ENCODE measurements around the gene EDRF1. TPM values are rescaled to one million over a fixed set of nuclear protein-coding genes. Genes with fewer than 3 reads are reported as not detected.

Gene EDRF1
- total and polyA plus RNA-seq, 2 donors (not counting 1 experiment from before 2014, with no cell fraction given): 26.1 to 63.0 TPM

GRCh38 chr10:125708971-125709503, 10.5 kb upstream of the EDRF1 start:
- Histone ChIP-seq H3K36me3 (replicated peaks in 1 of 2; ENCODE audit: control extremely low read depth in 1 of 2, control insufficient read depth in 1 of 2, extremely low read depth in 1 of 2, insufficient read depth in 2 of 2, low read length in 1 of 2) (no peaks in the 10 kb centered on the region), H4K20me1 (ENCODE audit: control insufficient read depth, insufficient read depth, low read length, poor library complexity, severe bottlenecking) (no peaks in the 10 kb centered on the region), H3K9ac (ENCODE audit: low read length) (no peak overlapping the region), H3K4me3 (ENCODE audit: control extremely low read depth in 1 of 5, extremely low read depth in 1 of 5, insufficient read depth in 1 of 5, low read depth in 2 of 5, low read length in 4 of 5) (no peak overlapping the region), H3K4me2 (replicated peaks; ENCODE audit: low read depth, low read length, poor library complexity, severe bottlenecking) (no peak overlapping the region), H2AFZ (ENCODE audit: insufficient read depth, low read depth, low read length, poor library complexity, severe bottlenecking) (no peak overlapping the region), H3K27ac (ENCODE audit: low read length in 2 of 2) (no peak overlapping the region), H3K9me3 (ENCODE audit: control extremely low read depth in 1 of 3, control insufficient read depth in 2 of 3, insufficient read depth in 1 of 3, low read length in 2 of 3) (peaks cover 7 to 26% (median 21%) of the 10 kb centered on the region in 3 donors), H3K79me2 (ENCODE audit: control insufficient read depth, insufficient read depth, low read length) (no peaks in the 10 kb centered on the region), H3K4me1 (ENCODE audit: control insufficient read depth in 2 of 2, insufficient read depth in 2 of 2, low read length in 2 of 2) (no peaks in the 10 kb centered on the region), H3K27me3 (replicated peaks in 1 of 4; ENCODE audit: control extremely low read depth in 1 of 4, control insufficient read depth in 3 of 4, insufficient read depth in 4 of 4, low read length in 3 of 4) (peaks cover 0 to 3% (median 0%) of the 10 kb centered on the region in 4 experiments)
- TF ChIP-seq CTCF (IDR thresholded peaks at IDR 0.05) (no peak), EZH2 (IDR thresholded peaks at IDR 0.05; ENCODE audit: borderline replicate concordance, insufficient read depth, low read depth, low read length, poor library complexity, severe bottlenecking) (no peak)
- ATAC-seq (ENCODE audit: low read depth) (no peak), DNase-seq (no peak)
- CTCF ChIA-PET: no interaction called here
- H3K4me1 Mint-ChIP-seq: no peaks in the 10 kb centered on the region
- 82% methylated on average over 3 of the region's 5 CpGs for WGBS (ENCODE audit: insufficient coverage)
- peaks cover 10% of the 10 kb centered on the region for H3K27me3 Mint-ChIP-seq
- H3K4me3 Mint-ChIP-seq: no peak overlapping the region
- intact Hi-C loops (cut with micrococcal nuclease): no loop called here
- peaks cover 9% of the 10 kb centered on the region for H3K9me3 Mint-ChIP-seq (ENCODE audit: insufficient read depth)
- POLR2A ChIA-PET: no interaction called here
- no peak overlapping the region for H3K27ac Mint-ChIP-seq

DNA sequence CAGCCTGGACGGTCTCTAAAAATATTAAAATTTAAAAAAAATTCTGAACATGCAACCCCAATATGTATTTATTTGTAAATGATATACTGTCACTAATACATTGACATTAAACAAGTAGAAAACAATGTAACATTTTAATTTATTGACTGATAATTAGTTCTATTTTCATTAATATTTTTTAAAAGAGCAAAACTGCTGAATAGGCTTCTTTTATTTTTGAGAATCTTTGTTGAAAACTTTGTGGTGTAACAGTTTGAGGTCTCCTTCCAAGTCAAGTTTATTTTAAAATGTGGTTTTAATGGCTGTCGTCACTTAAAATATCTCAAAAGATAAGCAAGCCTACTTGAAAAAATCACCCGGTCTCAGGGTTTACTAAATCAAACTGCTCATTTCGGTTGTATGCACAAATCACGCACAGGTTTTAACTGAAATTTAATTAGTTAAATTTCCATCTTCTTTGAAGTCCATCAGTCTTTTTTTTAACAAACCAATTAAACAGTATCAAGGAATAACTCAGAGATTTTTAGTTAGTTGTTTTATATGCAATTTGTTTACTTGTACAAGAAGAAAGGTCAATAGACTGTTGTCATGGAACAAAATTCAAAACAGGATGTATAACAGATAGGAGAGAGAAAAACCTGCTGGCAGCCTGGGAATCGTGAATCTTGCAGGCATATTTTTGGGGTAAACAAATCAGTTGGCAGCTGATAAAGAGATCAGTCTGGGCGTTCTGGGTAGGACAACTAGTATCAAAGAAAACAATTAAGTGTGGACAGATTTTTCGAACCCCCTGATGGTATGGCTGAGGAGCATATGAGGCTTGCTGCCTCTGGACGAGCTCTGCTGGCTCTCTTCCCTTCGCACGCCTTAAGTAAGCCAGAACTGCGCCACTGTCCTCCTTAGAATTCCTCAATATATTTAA, 9.7 kb upstream of the EDRF1 start:
- DNase-seq: no peak
- H3K27me3 ChIP-seq (replicated peaks in 1 of 4; ENCODE audit: control extremely low read depth in 1 of 4, control insufficient read depth in 3 of 4, insufficient read depth in 4 of 4, low read length in 3 of 4): peaks cover 0 to 3% (median 0%) of the 10 kb centered on the region in 4 experiments
- CTCF ChIA-PET: no interaction called here
- no peaks in the 10 kb centered on the region for H4K20me1 ChIP-seq (ENCODE audit: control insufficient read depth, insufficient read depth, low read length, poor library complexity, severe bottlenecking)
- POLR2A ChIA-PET: no interaction called here
- Mint-ChIP-seq H3K4me3 (no peak overlapping the region), H3K4me1 (no peaks in the 10 kb centered on the region), H3K27ac (no peak overlapping the region), H3K9me3 (ENCODE audit: insufficient read depth) (peaks cover 11% of the 10 kb centered on the region), H3K27me3 (peaks cover 10% of the 10 kb centered on the region)
- no peak overlapping the region for H2AFZ ChIP-seq (ENCODE audit: insufficient read depth, low read depth, low read length, poor library complexity, severe bottlenecking)
- H3K4me1 ChIP-seq (ENCODE audit: control insufficient read depth in 2 of 2, insufficient read depth in 2 of 2, low read length in 2 of 2): no peaks in the 10 kb centered on the region
- no peaks in the 10 kb centered on the region for H3K36me3 ChIP-seq (replicated peaks in 1 of 2; ENCODE audit: control extremely low read depth in 1 of 2, control insufficient read depth in 1 of 2, extremely low read depth in 1 of 2, insufficient read depth in 2 of 2, low read length in 1 of 2)
- no peak overlapping the region for H3K4me2 ChIP-seq (replicated peaks; ENCODE audit: low read depth, low read length, poor library complexity, severe bottlenecking)
- ATAC-seq (ENCODE audit: low read depth): no peak
- H3K9ac ChIP-seq (ENCODE audit: low read length): no peak overlapping the region
- no peak overlapping the region for H3K27ac ChIP-seq (ENCODE audit: low read length in 2 of 2)
- no peak for TF ChIP-seq CTCF (IDR thresholded peaks at IDR 0.05)
- TF ChIP-seq EZH2 (IDR thresholded peaks at IDR 0.05; ENCODE audit: borderline replicate concordance, insufficient read depth, low read depth, low read length, poor library complexity, severe bottlenecking): no peak
- no peaks in the 10 kb centered on the region for H3K79me2 ChIP-seq (ENCODE audit: control insufficient read depth, insufficient read depth, low read length)
- 49% methylated on average over 3 of the region's 12 CpGs for WGBS (ENCODE audit: insufficient coverage)
- intact Hi-C loops (cut with micrococcal nuclease): no loop called here
- no peak overlapping the region for H3K4me3 ChIP-seq (ENCODE audit: control extremely low read depth in 1 of 5, extremely low read depth in 1 of 5, insufficient read depth in 1 of 5, low read depth in 2 of 5, low read length in 4 of 5)
- H3K9me3 ChIP-seq (ENCODE audit: control extremely low read depth in 1 of 3, control insufficient read depth in 2 of 3, insufficient read depth in 1 of 3, low read length in 2 of 3): peaks cover 8 to 28% (median 22%) of the 10 kb centered on the region in 3 donors

All from B cell (primary cell).